ACHN (cell line): ENCODE data around the gene PINLYP.

ENCODE experiments used
- DNase-seq: peaks from one replicate; pipeline ENCODE4 v3.0.0-alpha.2; 2015
- in situ Hi-C: cut with HindIII; loops from 2 replicates; pipeline ENCODE4 v1.10.0; 2017; ENCODE audit warnings: low sequenced_read_pairs, low pct_ligation_motif_present, low pct_unique_long_range_greater_than_20kb

Gene PINLYP

DNA sequence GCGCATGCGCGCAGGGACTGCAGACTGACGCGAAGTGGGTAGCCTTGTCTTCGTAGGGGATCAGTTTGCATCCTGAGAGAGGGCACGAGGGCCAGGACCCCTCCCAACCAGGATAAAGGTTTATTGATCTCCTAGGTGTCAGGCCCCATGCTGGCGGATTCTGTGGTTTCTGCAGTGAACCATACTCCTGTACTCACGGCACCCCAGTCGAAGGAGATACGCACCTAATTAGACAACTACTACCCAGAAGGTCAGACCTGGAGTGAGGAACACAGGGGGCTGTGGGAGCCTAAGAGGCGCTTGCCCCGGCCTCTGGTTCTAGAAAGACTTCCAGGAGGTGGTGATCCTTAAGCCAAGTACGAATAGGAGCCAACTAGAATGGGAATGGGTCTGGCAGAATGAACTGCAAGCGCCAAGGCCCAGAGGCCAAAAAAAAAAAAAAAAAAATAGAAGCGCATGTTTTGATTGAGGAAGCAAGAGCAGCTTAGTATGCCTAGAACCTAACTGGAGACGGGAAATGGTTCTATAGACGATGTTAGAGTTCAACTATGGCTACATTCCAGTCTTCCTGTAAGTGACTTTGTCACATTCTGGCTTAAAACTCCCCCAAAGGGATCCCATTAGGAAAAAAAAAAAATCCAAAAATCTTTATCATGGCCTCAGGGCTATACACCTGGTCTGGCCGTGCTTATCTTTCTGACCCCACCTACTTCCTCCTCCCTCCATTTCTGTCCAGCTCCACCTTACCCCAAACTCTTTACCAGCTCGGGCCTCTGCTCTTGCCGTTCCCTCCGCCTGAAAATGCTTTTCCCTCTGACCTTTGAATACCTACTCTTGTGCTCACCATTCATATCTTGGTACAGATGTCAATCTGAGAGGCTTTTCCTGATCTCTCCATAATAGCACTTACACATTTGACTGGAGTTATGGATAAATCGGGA lies 44.7 kb downstream of the PINLYP start:
- no peak for DNase-seq
- in situ Hi-C loops, result no loop called here

DNA sequence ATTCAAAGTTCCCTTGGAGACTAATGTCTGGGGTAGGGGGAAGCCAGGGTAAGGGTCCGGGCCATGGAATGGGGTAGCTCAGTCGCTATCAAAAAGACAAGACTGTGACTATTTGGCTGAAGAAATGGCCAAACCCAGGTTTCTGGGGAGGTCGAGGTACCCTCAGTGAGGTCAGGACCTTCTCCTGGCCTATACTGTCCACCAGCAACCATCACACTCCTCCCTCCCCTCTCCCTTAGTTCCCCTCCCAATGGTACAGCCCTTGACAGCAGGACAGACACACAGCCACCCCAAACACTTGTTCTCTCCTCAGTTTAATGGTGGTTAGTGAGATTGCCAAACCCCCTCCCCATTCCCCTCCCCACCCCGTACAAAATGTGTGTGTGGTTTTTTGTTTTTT lies 46.5 kb downstream of the PINLYP start:
- DNase-seq, result no peak
- in situ Hi-C loops, result no loop called here

DNA sequence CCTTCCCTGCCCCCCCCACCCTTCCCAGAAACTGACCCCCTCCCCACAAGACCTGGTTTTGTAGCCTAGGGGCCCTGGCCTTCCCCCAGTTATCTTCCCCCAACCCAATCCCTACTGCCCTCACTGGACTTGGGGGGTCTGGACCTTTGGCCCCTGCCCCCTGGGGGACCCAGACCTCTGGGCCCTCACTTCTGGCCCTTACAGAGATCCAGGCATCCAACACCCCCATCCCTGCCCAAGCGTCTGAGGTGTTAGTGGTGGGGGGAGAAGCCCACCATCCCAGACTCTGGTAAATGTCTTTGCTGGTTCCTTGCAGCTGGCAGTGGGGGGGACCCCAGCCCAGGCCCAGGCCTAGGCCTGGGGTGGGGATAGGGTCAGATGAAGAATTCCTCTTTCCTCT lies 47.4 kb downstream of the PINLYP start:
- DNase-seq, result no peak
- in situ Hi-C loops, result no loop called here

DNA sequence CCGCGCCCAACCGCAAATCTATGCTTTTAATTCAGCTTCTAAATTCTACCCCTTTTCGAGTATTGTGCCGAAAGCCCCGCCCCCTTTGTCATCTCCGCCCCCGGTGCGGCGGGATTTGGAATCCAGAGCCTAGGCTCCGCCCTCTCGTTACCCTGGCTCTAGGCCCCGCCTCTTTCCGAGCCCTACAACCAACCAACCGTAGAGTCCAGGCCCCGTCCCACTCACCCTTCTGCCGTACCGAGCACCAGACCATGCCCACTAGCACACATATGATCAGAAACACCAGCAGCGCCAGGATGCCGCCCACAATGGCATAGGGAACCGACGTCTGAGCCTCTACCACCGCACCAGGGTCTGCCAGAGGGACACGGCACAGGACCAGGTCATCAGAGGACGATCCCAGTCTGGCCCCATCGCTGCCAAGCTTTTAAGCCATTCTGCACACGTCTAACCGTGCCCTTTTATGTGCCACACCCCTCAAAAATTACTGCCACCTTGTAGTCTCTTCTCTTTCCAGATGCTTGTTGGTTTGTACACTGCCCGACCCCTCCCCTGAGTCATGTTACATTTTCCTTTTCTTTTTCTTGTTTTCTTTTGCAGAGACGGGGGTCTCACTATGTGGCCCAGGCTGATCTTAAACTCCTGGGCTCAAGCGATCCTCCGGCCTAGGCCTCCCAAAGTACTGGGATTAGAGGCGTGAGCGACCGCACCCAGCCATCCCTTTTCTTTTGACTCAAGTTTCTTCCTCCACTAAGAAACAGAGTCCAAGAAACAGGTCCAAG lies 48.5 kb downstream of the PINLYP start:
- no peak for DNase-seq
- in situ Hi-C loops, result no loop called here

DNA sequence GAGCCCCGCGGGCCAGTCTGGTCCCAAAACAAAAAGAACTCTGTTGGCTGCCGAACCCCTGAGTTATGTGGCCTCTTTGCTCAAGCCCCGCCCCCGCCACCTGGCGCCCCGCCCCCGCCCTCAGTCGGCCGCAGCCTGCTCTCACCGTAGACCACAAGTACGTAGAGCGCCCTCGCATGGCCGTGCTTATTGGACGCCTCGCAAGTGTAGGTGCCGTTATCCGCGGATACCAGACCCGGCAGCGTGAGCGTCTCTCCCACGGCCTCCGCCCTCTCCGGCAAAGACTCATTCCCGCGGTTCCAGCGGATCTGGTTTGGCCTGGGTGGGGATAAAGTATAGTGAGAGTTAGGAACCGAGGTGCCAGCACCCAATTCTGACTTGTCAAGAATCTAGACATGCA lies 49.3 kb downstream of the PINLYP start:
- no peak for DNase-seq
- in situ Hi-C loops, result no loop called here

DNA sequence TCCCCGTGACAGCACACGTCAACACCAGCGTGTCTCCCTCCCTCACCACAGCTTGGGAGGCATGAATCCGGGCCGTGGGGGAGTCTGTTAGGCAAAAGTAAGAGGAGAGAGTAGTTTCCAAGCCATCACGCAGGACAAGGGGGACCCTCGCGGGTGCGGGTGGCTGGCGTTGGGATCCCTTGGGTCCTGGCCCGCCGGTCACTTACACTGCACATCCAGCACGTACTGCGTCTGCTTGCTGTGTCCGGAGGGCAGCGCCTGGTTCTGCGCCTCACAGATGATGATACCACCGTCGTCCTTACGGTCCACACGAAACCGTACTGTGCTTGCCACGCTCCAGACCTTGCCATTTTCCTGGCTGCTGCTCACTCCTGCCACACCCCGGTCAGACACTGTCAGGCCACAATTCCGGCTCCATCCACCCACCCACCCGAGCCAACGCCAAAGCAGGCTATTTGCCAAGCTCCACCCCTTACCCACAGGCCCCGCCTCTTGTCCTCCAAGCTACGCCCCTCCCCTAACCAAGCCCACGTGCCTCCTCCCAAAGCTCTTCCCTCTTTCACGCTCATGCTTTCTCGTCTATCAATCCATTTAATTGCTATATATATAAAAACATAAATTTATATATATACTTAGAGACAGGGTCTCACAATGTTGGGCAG lies 50.4 kb downstream of the PINLYP start:
- DNase-seq, result no peak
- in situ Hi-C loops, result no loop called here

DNA sequence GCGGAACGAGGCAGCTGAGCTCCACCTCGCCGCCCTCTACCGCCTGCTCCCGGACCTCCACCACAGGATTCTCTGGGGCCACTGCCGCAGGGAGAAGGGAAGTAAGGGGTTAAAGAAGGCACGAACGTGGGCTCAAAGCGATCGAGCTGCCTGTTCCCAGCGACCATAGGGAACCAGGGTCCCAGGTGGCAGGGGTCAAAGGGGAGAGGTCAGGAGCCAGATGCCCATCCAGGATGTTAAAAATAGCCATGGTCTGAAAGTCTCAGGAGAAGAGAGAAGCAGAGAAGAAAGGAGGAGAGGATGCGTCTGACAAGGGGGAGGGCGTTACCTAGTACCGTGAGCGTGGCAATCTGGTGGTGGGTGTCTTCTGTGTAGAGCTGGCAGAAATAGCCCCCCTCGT lies 51.2 kb downstream of the PINLYP start:
- in situ Hi-C loops, result no loop called here
- no peak for DNase-seq

DNA sequence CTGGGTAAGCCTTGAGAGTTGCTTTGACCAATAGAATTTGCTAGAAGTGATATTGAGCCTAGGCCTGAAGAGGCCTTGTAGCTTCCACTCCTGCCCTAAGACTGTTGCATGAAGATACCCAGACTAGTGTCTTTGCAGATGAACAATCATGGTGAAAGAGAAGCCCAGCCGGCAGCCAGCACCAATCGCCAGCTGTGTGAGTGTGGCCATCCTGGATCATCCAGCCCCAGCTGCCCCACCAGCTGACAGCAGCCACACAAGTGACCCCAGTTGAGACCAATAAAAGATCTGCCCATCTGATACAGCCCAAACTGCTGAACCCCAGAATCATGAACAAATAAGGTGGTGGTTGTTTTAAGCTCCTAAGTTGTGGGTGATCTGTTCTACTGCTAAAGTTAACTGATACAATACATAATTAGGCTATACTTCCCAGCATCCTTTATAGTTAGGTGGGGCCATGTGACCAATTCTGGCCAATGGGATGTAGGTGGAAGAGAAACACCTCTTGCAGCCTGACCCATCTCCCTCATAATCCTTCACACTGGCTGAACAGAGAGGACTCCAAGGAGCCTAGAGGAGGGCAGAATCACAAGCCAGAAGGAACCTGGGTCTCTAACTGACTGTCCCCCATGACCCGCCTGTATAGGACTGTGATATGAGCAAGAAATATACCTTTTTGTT lies 53.2 kb downstream of the PINLYP start:
- in situ Hi-C loops, result no loop called here
- no peak for DNase-seq

DNA sequence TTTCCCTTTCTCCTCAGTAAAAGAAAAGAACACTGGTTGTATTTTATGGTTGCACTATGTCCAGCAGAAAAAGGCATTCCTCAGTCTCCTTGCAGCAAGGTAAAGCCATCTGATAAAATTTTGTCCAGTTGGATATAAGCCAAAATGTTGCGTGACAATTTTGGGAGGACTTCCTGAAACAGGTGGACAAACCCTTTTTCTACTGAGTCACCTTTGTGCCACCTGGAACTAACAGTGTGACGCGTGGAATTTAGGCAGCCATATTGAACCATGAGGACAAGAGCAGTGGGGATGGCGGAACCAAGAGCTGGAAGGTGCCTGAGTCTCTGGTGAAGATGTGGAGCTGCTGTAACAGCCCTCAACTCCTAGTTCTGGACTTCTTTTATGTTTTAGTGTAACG lies 55.9 kb downstream of the PINLYP start:
- in situ Hi-C loops, result no loop called here
- no peak for DNase-seq
